BJ (cell line): ENCODE results near the gene CHAT. TPM values are rescaled to one million over a fixed set of nuclear protein-coding genes. Genes with fewer than 3 reads are reported as not detected.

Experiments used
- CTCF ChIA-PET: fragments of 350-600 bp; formaldehyde crosslinking; extraction: SDS; loops from one replicate; lab custom pipeline; 2021; ENCODE audit warnings: antibody characterized with exemption, inconsistent platforms; lab: Yijun Ruan, JAX
- POLR2A ChIA-PET: fragments of 300-600 bp; sonication (Branson Sonifier 250); formaldehyde crosslinking; extraction: SDS; loops from one replicate; lab custom pipeline; 2021; ENCODE audit warnings: antibody characterized with exemption; lab: Charles Lee
- DNase-seq: peaks from one replicate; pipeline ENCODE4 v3.0.0-alpha.2; 2011; ENCODE audit warnings: low read depth
- H3K27me3 ChIP-seq: 2 replicates; pipeline ENCODE4 v1.6.0; 2011; ENCODE audit warnings: low read length; ENCODE audit not compliant: control insufficient read depth, insufficient read depth
- H3K36me3 ChIP-seq: 2 replicates; pipeline ENCODE4 v1.5.1; 2011; ENCODE audit warnings: low read length; ENCODE audit not compliant: control insufficient read depth, insufficient read depth
- H3K4me3 ChIP-seq: 2 replicates; pipeline ENCODE4 v1.5.1; 2011; ENCODE audit warnings: low read depth, mild to moderate bottlenecking, control low read depth, low read length
- CTCF ChIP-seq: IDR thresholded peaks from 2 replicates; pipeline ENCODE4 v1.5.1; 2011; ENCODE audit warnings: low read depth, mild to moderate bottlenecking, control low read depth, inconsistent platforms, low read length, moderate library complexity; ENCODE audit not compliant: insufficient read depth
- polyA plus RNA-seq: library from polyadenylated mRNA; depleted of rRNA; stranded (reverse); fragments of >200 nt; gene quantifications from 2 replicates; pipeline ENCODE4 v1.2.3, GENCODE V29; 2011

CHAT gene
- polyA plus RNA-seq, 1 experiment, result not detected

GRCh38 chr10:49657606-49658005, 43.8 kb downstream of the CHAT start:
- peaks cover 3% of the 10 kb centered on the region; the same call in 1 of the 2 replicates for H3K27me3 ChIP-seq
- no peak overlapping the region for H3K4me3 ChIP-seq
- DNase-seq, result no peak
- no peak for TF ChIP-seq CTCF
- CTCF ChIA-PET, result interaction anchor here (0.8 kb wide), 1 partner anchor 65 kb away, joined by 3 read pairs; no protein-coding TSS in a partner anchor
- POLR2A ChIA-PET, result no interaction called here
- no peaks in the 10 kb centered on the region for H3K36me3 ChIP-seq

- peaks cover 9% of the 10 kb centered on the region for H3K27me3 ChIP-seq
- no peak overlapping the region for H3K4me3 ChIP-seq
- CTCF ChIA-PET, result no interaction called here
- DNase-seq, result no peak
- H3K36me3 ChIP-seq, result no peaks in the 10 kb centered on the region
- POLR2A ChIA-PET, result no interaction called here
- TF ChIP-seq CTCF, result no peak
These were observed 47.5 kb downstream of the CHAT start for GRCh38 chr10:49661140-49661856.

- H3K27me3 ChIP-seq, result peaks cover 12% of the 10 kb centered on the region
- POLR2A ChIA-PET, result no interaction called here
- CTCF ChIA-PET, result interaction anchor here (1.0 kb wide), 1 partner anchor 255 kb away, joined by 3 read pairs; no protein-coding TSS in a partner anchor
- TF ChIP-seq CTCF, result no peak
- no peaks in the 10 kb centered on the region for H3K36me3 ChIP-seq
- no peak for DNase-seq
- no peak overlapping the region for H3K4me3 ChIP-seq
These were observed 48.5 kb downstream of the CHAT start for GRCh38 chr10:49662169-49662830.

- ChIA-PET CTCF (no interaction called here), POLR2A (no interaction called here)
- Histone ChIP-seq H3K36me3 (no peaks in the 10 kb centered on the region), H3K27me3 (peaks cover 16% of the 10 kb centered on the region), H3K4me3 (no peak overlapping the region)
- no peak for TF ChIP-seq CTCF
- DNase-seq, result no peak
These were observed 49.8 kb downstream of the CHAT start for GRCh38 chr10:49663596-49663995.
